Mesenchymal stem cell (in vitro differentiated cells and primary cell): Measurements from ENCODE around the gene RALGPS2.
A peak's percentile ranks its signal among the peaks of the same experiment; 100 is the strongest.

Source experiments
- DNase-seq: peaks from one replicate; pipeline ENCODE4 v3.0.0-alpha.2; 2013
- H2AFZ ChIP-seq: one replicate; pipeline ENCODE4 v1.6.1; 2013; ENCODE audit warnings: low read depth, mild to moderate bottlenecking, control low read depth, inconsistent platforms, low read length, moderate library complexity
- H2AK5ac ChIP-seq: 2 replicates; pipeline ENCODE4 v1.6.1; 2013; ENCODE audit warnings: low read length, moderate library complexity, mild to moderate bottlenecking, inconsistent platforms; ENCODE audit not compliant: severe bottlenecking
- H2BK120ac ChIP-seq: one replicate; pipeline ENCODE4 v1.6.1; 2013; ENCODE audit warnings: low read depth, mild to moderate bottlenecking, inconsistent platforms, low read length, moderate library complexity
- H2BK12ac ChIP-seq, 2 experiments: one replicate each; pipeline ENCODE4 v1.6.1; 2013; ENCODE audit warnings: inconsistent platforms in 2 of 2, low read length in 2 of 2, mild to moderate bottlenecking in 2 of 2, moderate library complexity in 2 of 2, control low read depth in 1 of 2
- H2BK15ac ChIP-seq: one replicate; pipeline ENCODE4 v1.6.1; 2013; ENCODE audit warnings: mild to moderate bottlenecking, low read depth, inconsistent platforms; ENCODE audit not compliant: poor library complexity, severe bottlenecking
- H2BK5ac ChIP-seq: 2 replicates; pipeline ENCODE4 v1.6.1; 2013; ENCODE audit warnings: low read depth, mild to moderate bottlenecking, low read length, control low read depth, inconsistent platforms; ENCODE audit not compliant: poor library complexity, severe bottlenecking
- H3K14ac ChIP-seq, 2 experiments: one replicate each; pipeline ENCODE4 v1.6.1; 2013; ENCODE audit warnings: inconsistent platforms in 2 of 2, low read length in 2 of 2, control low read depth in 1 of 2, mild to moderate bottlenecking in 1 of 2, moderate library complexity in 1 of 2
- H3K18ac ChIP-seq, 2 experiments: one replicate each; pipeline ENCODE4 v1.6.1; 2013; ENCODE audit warnings: inconsistent platforms in 2 of 2, low read length in 2 of 2, control low read depth in 1 of 2, low read depth in 1 of 2, mild to moderate bottlenecking in 1 of 2
- H3K23ac ChIP-seq, 2 experiments: one replicate each; pipeline ENCODE4 v1.6.1; 2013; ENCODE audit warnings: inconsistent platforms in 2 of 2, low read length in 2 of 2, mild to moderate bottlenecking in 2 of 2, moderate library complexity in 2 of 2, control low read depth in 1 of 2
- H3K27ac ChIP-seq: 2 replicates; pipeline ENCODE4 v1.5.1; 2013; ENCODE audit warnings: mild to moderate bottlenecking, moderate library complexity, low read length, control low read depth, inconsistent platforms; ENCODE audit not compliant: poor library complexity, severe bottlenecking
- H3K27me3 ChIP-seq, 2 experiments: 2 replicates each; pipeline versions ENCODE4 v1.6.1 to v1.7.0; 2013; ENCODE audit warnings: low read length in 2 of 2, mild to moderate bottlenecking in 2 of 2, moderate library complexity in 2 of 2, control low read depth in 1 of 2, inconsistent platforms in 1 of 2; ENCODE audit not compliant: control insufficient read depth in 1 of 2, insufficient read depth in 1 of 2
- H3K36me3 ChIP-seq, 2 experiments: 2 replicates each; pipeline versions ENCODE4 v1.6.1 to v1.7.0; 2013; ENCODE audit warnings: low read length in 2 of 2, control low read depth in 1 of 2, inconsistent platforms in 1 of 2, low read depth in 1 of 2, mild to moderate bottlenecking in 1 of 2; ENCODE audit not compliant: insufficient read depth in 2 of 2, control insufficient read depth in 1 of 2
- H3K4ac ChIP-seq, 2 experiments: one replicate each; pipeline ENCODE4 v1.6.1; 2013; ENCODE audit warnings: inconsistent platforms in 2 of 2, low read length in 2 of 2, mild to moderate bottlenecking in 2 of 2, moderate library complexity in 2 of 2, control low read depth in 1 of 2, low read depth in 1 of 2
- H3K4me1 ChIP-seq: 2 replicates; pipeline ENCODE4 v1.6.1; 2013; ENCODE audit warnings: low read depth, low read length, control low read depth; ENCODE audit not compliant: control insufficient read depth, insufficient read depth
- H3K4me2 ChIP-seq: 2 replicates; pipeline ENCODE4 v1.6.1; 2013; ENCODE audit warnings: low read length, mild to moderate bottlenecking, inconsistent platforms; ENCODE audit not compliant: poor library complexity, severe bottlenecking
- H3K4me3 ChIP-seq, 2 experiments: 2 replicates each; pipeline versions ENCODE4 v1.5.1 to v1.7.0; 2013; ENCODE audit warnings: low read length in 2 of 2, mild to moderate bottlenecking in 2 of 2, control low read depth in 1 of 2, low read depth in 1 of 2; ENCODE audit not compliant: insufficient read depth in 1 of 2
- H3K79me1 ChIP-seq: replicated peaks from 2 replicates; pipeline ENCODE4 v1.6.1; 2013; ENCODE audit warnings: mild to moderate bottlenecking, control low read depth, low read length, inconsistent platforms; ENCODE audit not compliant: poor library complexity, severe bottlenecking
- H3K9ac ChIP-seq: 2 replicates; pipeline ENCODE4 v1.7.0; 2013; ENCODE audit warnings: mild to moderate bottlenecking, low read length, moderate library complexity
- H3K9me3 ChIP-seq: 2 replicates; pipeline ENCODE4 v1.7.0; 2013; ENCODE audit warnings: mild to moderate bottlenecking, low read length; ENCODE audit not compliant: control insufficient read depth
- H4K8ac ChIP-seq: one replicate; pipeline ENCODE4 v1.6.1; 2013; ENCODE audit warnings: inconsistent platforms, mild to moderate bottlenecking, low read length, moderate library complexity
- H4K91ac ChIP-seq: one replicate; pipeline ENCODE4 v1.6.1; 2013; ENCODE audit warnings: mild to moderate bottlenecking, low read length, inconsistent platforms
- WGBS: methylation state at CpG from one replicate; pipeline ENCODE4 v1.1.7; 2013; ENCODE audit warnings: mixed read lengths; 5-methylcytosine and 5-hydroxymethylcytosine counted together

The RALGPS2 gene

DNA sequence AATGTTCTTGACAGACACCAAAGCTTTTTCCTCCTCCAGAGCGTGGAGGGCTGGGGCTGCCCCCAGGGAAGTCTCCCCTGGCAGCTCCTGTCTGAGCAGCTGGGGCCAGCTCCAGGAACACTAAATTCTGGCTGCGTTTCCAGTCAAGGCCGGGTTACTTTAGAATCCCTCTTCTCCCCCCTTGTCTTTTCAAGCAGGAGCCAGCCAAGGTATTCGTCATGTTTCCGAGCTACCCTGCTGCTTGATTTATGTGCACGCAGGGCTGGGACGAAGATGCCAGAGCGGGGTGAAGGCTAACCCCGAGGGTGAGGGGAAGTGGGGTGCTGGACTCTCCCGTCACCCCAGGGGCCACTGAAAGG lies 213.9 kb downstream of the RALGPS2 start:
- Histone ChIP-seq H3K9ac (peak overlapping the region; percentile 86), H3K4me1 (peaks cover 14% of the 10 kb centered on the region), H4K8ac (no peak overlapping the region), H3K4me2 (no peak overlapping the region), H3K4me3 (peak overlapping the region; percentile 7 to 67), H2AK5ac (no peak overlapping the region), H3K79me1 (no peaks in the 10 kb centered on the region), H3K14ac (no peak overlapping the region), H2BK5ac (no peak overlapping the region), H2BK12ac (no peak overlapping the region), H2BK15ac (no peak overlapping the region), H2AFZ (no peak overlapping the region), H2BK120ac (no peak overlapping the region), H3K9me3 (no peaks in the 10 kb centered on the region), H4K91ac (no peak overlapping the region), H3K23ac (no peak overlapping the region), H3K18ac (no peak overlapping the region), H3K27ac (no peak overlapping the region), H3K36me3 (peaks cover 0 to under 1% of the 10 kb centered on the region in 2 experiments), H3K27me3 (peaks cover 0 to 15% of the 10 kb centered on the region in 2 experiments), H3K4ac (no peak overlapping the region)
- no peak for DNase-seq
- 77% methylated on average over 10 of the region's 10 CpGs for whole genome bisulfite sequencing

DNA sequence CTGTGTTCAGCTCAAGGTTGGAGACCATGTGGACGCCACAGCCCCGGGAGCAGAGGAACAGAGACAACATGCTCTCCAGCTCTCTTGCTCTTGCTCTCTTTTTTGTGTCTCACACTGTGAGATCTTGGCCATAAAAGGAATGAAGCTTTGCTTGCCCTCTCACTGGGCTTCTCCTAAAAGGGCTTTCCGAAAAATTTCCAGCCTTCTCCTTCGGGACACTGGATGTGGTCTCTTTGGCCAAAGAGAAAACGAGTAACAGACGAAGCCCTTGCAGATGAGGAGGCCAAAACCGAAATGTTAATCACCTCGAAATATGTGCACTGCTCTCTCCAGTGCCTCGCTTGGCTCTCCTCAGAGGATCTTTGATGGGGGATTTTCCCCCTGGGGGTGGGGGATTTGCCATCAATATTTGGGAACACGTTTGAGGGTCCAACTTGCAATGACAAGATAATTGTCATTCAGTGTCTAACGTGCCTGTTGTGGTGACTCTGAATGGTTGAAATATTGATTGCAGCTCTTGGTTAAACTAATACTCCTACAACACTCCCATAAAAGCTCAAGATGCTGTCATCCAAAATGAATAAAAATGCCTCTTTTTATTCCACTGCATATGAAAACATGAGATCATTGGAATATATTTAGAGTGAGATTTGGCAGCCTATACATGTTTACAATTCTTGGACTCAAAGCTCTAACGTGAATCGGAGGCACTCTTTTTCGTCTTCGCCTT lies 214.5 kb downstream of the RALGPS2 start:
- peak overlapping the region; percentile 86 for H3K9ac ChIP-seq
- H4K8ac ChIP-seq, result no peak overlapping the region
- H3K4me1 ChIP-seq, result peaks cover 14% of the 10 kb centered on the region
- no peak overlapping the region for H2BK5ac ChIP-seq
- no peak overlapping the region for H3K18ac ChIP-seq
- H3K4me2 ChIP-seq, result no peak overlapping the region
- H3K27me3 ChIP-seq, result peaks cover 0 to 15% of the 10 kb centered on the region in 2 experiments
- H3K14ac ChIP-seq, result no peak overlapping the region
- no peak for DNase-seq
- H3K79me1 ChIP-seq, result no peaks in the 10 kb centered on the region
- no peak overlapping the region for H2AFZ ChIP-seq
- H2BK15ac ChIP-seq, result no peak overlapping the region
- no peak overlapping the region for H3K27ac ChIP-seq
- H3K36me3 ChIP-seq, result no peaks in the 10 kb centered on the region
- no peak overlapping the region for H4K91ac ChIP-seq
- H3K4ac ChIP-seq, result no peak overlapping the region
- peak overlapping the region; percentile 7 to 67 for H3K4me3 ChIP-seq
- 93% methylated on average over 13 of the region's 15 CpGs for WGBS
- no peak overlapping the region for H2BK120ac ChIP-seq
- H3K23ac ChIP-seq, result no peak overlapping the region
- H2AK5ac ChIP-seq, result no peak overlapping the region
- no peaks in the 10 kb centered on the region for H3K9me3 ChIP-seq
- no peak overlapping the region for H2BK12ac ChIP-seq

DNA sequence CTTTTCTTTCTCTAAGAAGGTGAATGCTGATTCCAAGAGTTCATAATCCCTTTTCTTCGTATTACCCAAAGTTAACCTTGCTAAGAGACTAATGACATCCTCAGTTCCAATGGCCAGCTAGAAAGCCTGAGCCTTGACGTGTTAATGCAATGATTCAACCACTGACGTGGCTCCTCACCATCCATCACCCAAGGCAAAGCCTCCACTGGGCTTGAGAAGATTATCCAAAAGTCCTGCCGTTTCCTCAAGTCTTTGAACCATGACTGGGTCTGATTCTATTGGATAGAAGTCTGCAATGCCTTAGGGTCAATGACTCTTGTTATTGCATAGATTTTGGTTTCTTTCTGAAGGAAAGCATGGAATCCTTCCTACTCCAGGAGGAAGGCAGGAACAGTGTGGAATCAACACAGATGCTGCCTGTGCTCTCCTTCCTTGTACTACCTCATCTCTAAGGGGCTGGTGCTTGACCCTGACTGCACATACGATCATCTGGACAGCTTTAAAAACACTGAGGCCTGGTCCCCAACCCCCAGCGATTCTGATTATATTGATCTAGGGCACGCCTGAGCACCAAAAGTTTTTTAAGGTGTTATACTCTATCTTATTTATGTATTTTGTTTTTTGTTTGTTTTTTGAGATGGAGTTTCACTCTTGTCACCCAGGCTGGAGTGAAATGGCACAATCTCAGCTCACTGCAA lies 215.2 kb downstream of the RALGPS2 start:
- H2BK12ac ChIP-seq, result no peak overlapping the region
- no peak overlapping the region for H2BK120ac ChIP-seq
- 88% methylated on average over 7 of the region's 7 CpGs for WGBS
- H2AFZ ChIP-seq, result no peak overlapping the region
- H3K27ac ChIP-seq, result no peak overlapping the region
- no peak overlapping the region for H2BK15ac ChIP-seq
- H3K23ac ChIP-seq, result no peak overlapping the region
- no peaks in the 10 kb centered on the region for H3K79me1 ChIP-seq
- H3K27me3 ChIP-seq, result peaks cover 0 to 15% of the 10 kb centered on the region in 2 experiments
- H4K91ac ChIP-seq, result no peak overlapping the region
- DNase-seq, result no peak
- peaks cover 14% of the 10 kb centered on the region for H3K4me1 ChIP-seq
- no peaks in the 10 kb centered on the region for H3K9me3 ChIP-seq
- H2BK5ac ChIP-seq, result no peak overlapping the region
- no peak overlapping the region for H4K8ac ChIP-seq
- H3K36me3 ChIP-seq, result no peaks in the 10 kb centered on the region
- H2AK5ac ChIP-seq, result no peak overlapping the region
- H3K9ac ChIP-seq, result peak overlapping the region; percentile 86
- H3K14ac ChIP-seq, result no peak overlapping the region
- H3K18ac ChIP-seq, result no peak overlapping the region
- H3K4ac ChIP-seq, result no peak overlapping the region
- H3K4me2 ChIP-seq, result no peak overlapping the region
- H3K4me3 ChIP-seq, result peak overlapping the region in 1 of 2 experiments; percentile 67

DNA sequence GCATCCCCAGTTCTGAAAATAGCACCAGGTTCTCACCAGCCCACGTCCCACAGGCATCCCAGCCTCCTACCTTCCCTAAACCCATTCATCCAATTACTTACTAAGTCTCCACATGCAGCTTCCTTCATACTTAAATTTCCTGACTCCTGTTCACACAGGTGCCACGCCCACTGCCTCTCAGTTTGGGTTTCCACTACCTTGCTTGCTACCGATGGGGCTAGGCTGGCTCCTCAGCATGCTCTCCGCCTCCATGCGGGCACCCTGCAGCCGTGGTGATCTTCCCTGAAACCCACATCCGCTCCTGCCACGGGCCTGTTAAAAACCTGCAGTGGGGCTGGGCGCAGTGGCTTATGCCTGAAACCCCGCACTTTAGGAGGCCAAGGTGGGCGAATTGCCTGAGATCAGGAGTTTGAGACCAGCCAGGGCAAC lies 216.2 kb downstream of the RALGPS2 start:
- Histone ChIP-seq H3K4me1 (peaks cover 18% of the 10 kb centered on the region), H3K27me3 (peaks cover 0 to 15% of the 10 kb centered on the region in 2 experiments), H4K91ac (no peak overlapping the region), H3K4me3 (no peak overlapping the region), H2AK5ac (no peak overlapping the region), H2AFZ (no peak overlapping the region), H3K4ac (no peak overlapping the region), H4K8ac (no peak overlapping the region), H3K23ac (no peak overlapping the region), H2BK5ac (no peak overlapping the region), H3K14ac (no peak overlapping the region), H3K18ac (no peak overlapping the region), H3K36me3 (no peaks in the 10 kb centered on the region), H3K27ac (no peak overlapping the region), H2BK15ac (no peak overlapping the region), H3K79me1 (no peaks in the 10 kb centered on the region), H2BK120ac (no peak overlapping the region), H2BK12ac (peak overlapping the region in 1 of 2 experiments; percentile 38), H3K4me2 (no peak overlapping the region), H3K9ac (no peak overlapping the region), H3K9me3 (no peaks in the 10 kb centered on the region)
- 93% methylated on average over 11 of the region's 11 CpGs for WGBS
- DNase-seq, result no peak
